NCI-H446 (cell line): ENCODE data around the gene DCAF8.

Experiments used
- DNase-seq, 2 experiments: peaks; one replicate each; lab custom pipeline; 2025; lab: John Stamatoyannopoulos, UW

The DCAF8 gene

DNA sequence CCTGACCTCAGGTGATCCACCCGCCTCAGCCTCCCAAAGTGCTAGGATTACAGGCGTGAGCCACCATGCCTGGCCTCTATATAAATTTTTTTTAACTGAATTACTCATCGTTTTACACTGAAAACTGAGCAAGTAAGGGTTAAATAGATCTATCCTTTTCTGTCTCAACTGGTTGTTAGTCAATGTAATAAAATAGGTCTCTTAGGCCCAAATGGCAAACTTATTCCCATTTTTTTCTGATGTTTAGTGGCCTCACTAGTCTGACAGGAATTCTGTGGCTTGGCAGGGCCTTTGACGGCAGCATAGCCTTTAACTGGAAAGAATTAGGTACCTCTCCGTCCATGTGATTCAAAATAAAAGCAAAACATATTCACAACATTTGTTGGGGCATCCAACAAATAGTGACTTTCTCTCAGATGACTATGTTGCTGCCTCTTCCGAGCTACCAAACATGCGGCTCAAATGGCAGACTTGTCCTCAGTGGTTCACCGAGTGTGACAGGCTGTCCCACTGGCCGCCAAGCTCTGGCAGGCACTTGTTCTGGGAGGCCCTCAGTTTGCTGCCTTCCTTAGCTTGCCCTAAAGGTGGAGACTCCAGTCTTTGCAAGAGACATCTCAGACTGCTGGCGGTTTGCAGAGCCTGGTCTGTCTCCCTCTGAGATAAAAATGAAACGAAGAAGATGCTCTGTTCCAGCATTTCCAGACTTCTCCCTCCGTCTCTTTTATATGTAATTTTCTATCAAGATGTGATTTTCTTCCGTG lies 93.6 kb downstream of the DCAF8 start:
- DNase-seq = no peak

DNA sequence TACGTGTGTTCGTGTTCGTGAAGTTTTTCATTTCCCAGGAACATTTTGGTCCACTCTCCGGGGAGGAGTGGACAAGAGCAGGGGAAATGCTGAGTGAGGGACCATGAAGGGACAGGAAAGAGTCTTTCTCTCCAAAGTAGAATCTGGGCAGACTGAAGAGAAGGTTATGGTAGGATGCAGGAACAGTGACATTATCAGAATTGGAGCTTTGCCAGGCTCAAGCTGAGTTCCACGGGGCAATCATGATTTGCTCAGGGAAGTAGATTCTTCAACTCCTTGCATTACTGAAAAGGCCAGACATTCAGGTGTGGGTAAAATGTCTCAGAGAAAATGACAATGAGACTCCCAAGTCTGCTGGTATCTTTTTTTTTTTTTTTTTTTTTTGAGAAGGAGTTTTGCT lies 94.3 kb downstream of the DCAF8 start:
- DNase-seq = no peak

DNA sequence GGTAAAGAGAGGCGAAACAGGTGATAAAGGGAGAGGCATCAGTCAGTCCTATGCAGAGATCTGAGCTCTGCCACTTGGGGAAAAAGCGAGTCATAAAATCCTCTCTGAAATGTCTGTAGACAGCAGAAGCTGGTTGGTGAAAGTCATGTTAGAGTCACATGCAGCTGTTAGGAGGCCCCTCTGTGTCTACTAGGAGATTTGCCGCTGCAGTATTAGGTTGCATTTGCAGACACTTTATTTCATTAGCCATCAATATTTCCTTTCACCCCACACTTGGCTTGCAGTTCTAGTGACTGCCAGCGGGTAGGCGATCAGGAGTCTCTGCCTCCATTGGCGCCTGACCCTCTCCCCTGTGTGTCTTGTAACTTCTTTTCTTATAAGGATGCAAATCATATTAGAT lies 94.8 kb downstream of the DCAF8 start:
- DNase-seq = no peak

DNA sequence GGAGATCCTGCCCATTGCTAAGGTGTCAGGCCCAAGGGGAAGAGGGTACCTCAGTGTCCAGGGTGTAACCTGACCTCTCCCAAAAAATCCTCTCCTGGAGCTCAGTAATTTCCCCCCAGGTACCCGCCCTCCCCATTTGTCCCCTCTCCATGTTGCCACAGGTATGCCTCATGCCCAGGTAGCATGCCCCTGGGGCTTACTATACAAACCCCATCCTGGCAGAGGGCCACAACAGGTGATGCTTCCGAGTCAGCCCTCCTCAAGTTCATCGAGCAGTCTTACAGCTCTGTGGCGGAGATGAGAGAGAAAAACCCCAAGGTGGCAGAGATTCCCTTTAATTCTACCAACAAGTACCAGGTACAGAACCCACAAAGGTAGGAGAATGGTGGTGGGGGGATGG lies 95.3 kb downstream of the DCAF8 start:
- DNase-seq = no peak

DNA sequence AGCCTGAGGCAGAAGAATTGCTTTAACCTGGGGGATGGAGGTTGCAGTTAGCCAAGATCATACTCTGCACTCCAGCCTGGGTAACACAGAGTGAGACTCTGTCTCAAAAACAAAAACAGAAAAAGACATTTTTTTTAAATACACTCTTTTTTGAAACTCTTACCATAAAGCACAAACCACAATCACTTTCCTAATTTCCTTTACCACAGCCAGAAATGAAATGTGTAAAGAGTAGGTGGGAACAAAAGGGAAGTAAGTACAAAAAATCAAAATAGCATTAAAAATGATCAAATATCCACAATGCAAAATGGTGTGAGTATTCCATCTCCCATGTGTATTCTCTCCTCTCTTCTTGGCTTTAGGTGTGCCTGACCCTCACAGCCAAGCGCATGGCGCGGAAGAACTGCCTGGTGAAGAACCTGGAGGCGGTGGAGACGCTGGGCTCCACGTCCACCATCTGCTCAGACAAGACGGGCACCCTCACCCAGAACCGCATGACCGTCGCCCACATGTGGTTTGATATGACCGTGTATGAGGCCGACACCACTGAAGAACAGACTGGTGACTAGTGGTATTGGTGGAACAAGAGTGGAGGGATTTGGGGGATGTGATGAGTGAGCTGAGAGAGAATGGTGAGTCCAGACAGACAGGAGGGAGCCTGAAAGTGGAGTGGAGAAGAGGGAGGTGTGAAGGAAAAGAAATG lies 96.0 kb downstream of the DCAF8 start:
- no peak for DNase-seq
